Osteoblast (primary cell): ENCODE results near the gene ERICH6B. TPM values are rescaled to one million over a fixed set of nuclear protein-coding genes. Genes with fewer than 3 reads are reported as not detected.

Experiments
- DNase-seq: peaks from one replicate; pipeline ENCODE4 v3.0.0; 2011; ENCODE audit warnings: low spot score, mixed read lengths; ENCODE audit not compliant: insufficient read length; ENCODE audit errors: missing footprints
- H2AFZ ChIP-seq: 2 replicates; pipeline ENCODE4 v1.6.0; 2011; ENCODE audit warnings: mild to moderate bottlenecking, low read length
- H3K27ac ChIP-seq: 2 replicates; pipeline ENCODE4 v1.5.1; 2011; ENCODE audit warnings: mild to moderate bottlenecking, low read depth, low read length, moderate library complexity
- H3K27me3 ChIP-seq: 2 replicates; pipeline ENCODE4 v1.6.0; 2012; ENCODE audit warnings: mild to moderate bottlenecking, control low read depth, inconsistent platforms, low read length, moderate library complexity; ENCODE audit not compliant: insufficient read depth
- H3K36me3 ChIP-seq: 2 replicates; pipeline ENCODE4 v1.5.1; 2011; ENCODE audit warnings: mild to moderate bottlenecking, low read length, control low read depth, moderate library complexity; ENCODE audit not compliant: insufficient read depth
- H3K4me1 ChIP-seq: 2 replicates; pipeline ENCODE4 v1.5.1; 2011; ENCODE audit warnings: mild to moderate bottlenecking, low read length, control low read depth, moderate library complexity; ENCODE audit not compliant: insufficient read depth
- H3K4me2 ChIP-seq: 2 replicates; pipeline ENCODE4 v1.6.0; 2011; ENCODE audit warnings: mild to moderate bottlenecking, low read length; ENCODE audit not compliant: insufficient read depth
- H3K4me3 ChIP-seq: fragments of 200-600 bp; sonication (generic); 3 replicates; pipeline ENCODE4 v1.5.1; 2012; ENCODE audit warnings: mild to moderate bottlenecking, low read length, inconsistent platforms; ENCODE audit not compliant: insufficient read depth
- H3K79me2 ChIP-seq: 2 replicates; pipeline ENCODE4 v1.6.0; 2012; ENCODE audit warnings: mild to moderate bottlenecking, low read length, control low read depth, inconsistent platforms; ENCODE audit not compliant: insufficient read depth
- H3K9me3 ChIP-seq: 2 replicates; pipeline ENCODE4 v1.5.1; 2011; ENCODE audit warnings: low read depth, low read length, control low read depth
- H4K20me1 ChIP-seq: 2 replicates; pipeline ENCODE4 v1.6.0; 2012; ENCODE audit warnings: mild to moderate bottlenecking, low read length, control low read depth; ENCODE audit not compliant: insufficient read depth
- total RNA-seq: library from RNA; depleted of rRNA; stranded (reverse); fragments of >200 nt; gene quantifications from 2 replicates; pipeline ENCODE4 v1.2.3, GENCODE V29; 2012
- TF ChIP-seq, protein P1 (sequence below): IDR thresholded peaks from 2 replicates; pipeline ENCODE4 v1.5.1; 2011; ENCODE audit warnings: mild to moderate bottlenecking, low read depth, low read length, moderate library complexity; ENCODE audit errors: extremely low read depth

The ERICH6B gene
- total RNA-seq, 1 donor, result not detected

DNA sequence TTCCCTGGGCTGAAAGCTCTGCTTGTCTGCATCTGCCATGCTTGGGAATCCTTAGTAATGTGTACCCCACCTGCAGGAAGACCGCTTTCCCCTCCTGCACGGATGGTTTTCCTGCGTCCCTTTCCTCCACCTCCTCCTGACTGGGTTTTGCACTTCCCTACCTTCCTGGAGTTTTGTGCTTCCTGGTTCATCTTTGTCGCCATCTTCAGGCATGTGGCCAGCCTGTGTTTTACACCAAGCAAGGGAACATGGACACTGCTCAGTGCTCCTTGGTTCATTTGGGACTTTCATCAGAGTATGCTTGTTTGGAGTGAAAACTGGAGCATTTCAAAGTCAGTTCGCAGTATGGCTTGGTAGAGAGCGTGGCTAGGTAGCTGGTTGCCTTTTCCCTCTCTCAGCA is 30.7 kb downstream of the ERICH6B start:
- Histone ChIP-seq H3K27ac (no peak overlapping the region), H2AFZ (no peak overlapping the region), H3K27me3 (peaks cover 22% of the 10 kb centered on the region), H4K20me1 (no peaks in the 10 kb centered on the region), H3K9me3 (no peaks in the 10 kb centered on the region), H3K36me3 (no peaks in the 10 kb centered on the region), H3K4me2 (no peak overlapping the region), H3K79me2 (no peaks in the 10 kb centered on the region), H3K4me3 (no peak overlapping the region), H3K4me1 (no peaks in the 10 kb centered on the region)
- DNase-seq, result no peak
- TF ChIP-seq, protein P1, sequence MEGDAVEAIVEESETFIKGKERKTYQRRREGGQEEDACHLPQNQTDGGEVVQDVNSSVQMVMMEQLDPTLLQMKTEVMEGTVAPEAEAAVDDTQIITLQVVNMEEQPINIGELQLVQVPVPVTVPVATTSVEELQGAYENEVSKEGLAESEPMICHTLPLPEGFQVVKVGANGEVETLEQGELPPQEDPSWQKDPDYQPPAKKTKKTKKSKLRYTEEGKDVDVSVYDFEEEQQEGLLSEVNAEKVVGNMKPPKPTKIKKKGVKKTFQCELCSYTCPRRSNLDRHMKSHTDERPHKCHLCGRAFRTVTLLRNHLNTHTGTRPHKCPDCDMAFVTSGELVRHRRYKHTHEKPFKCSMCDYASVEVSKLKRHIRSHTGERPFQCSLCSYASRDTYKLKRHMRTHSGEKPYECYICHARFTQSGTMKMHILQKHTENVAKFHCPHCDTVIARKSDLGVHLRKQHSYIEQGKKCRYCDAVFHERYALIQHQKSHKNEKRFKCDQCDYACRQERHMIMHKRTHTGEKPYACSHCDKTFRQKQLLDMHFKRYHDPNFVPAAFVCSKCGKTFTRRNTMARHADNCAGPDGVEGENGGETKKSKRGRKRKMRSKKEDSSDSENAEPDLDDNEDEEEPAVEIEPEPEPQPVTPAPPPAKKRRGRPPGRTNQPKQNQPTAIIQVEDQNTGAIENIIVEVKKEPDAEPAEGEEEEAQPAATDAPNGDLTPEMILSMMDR, result no peak

- no peak overlapping the region for H3K4me2 ChIP-seq
- peaks cover 41% of the 10 kb centered on the region for H3K27me3 ChIP-seq
- TF ChIP-seq, protein P1, result no peak
Measured at GRCh38 chr13:45582408-45583076, 33.0 kb downstream of the ERICH6B start.

DNA sequence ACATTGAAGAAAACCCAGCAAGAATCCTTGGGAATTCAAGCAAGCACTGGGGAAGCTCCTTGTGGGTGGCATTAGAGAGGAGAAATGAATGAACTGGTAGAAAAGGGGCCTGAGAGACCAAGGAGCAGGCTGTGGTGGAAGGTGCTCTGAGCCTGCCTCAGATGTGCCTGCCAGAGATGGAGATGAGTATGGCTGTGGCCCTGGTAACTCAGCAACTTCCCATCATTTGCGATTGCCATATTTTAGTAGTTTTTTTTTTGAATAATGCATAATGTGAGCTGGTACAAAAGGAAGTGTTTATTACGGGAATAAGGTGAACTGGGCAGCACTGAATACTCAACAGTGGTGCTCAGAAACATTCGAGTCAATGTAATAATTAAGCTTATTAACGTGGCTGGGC is 39.1 kb downstream of the ERICH6B start:
- H3K27me3 ChIP-seq, result peaks cover 20% of the 10 kb centered on the region
- no peaks in the 10 kb centered on the region for H3K9me3 ChIP-seq
- no peak overlapping the region for H3K4me3 ChIP-seq
- H3K27ac ChIP-seq, result no peak overlapping the region
- no peaks in the 10 kb centered on the region for H4K20me1 ChIP-seq
- H3K79me2 ChIP-seq, result no peaks in the 10 kb centered on the region
- DNase-seq, result no peak
- H3K4me1 ChIP-seq, result no peaks in the 10 kb centered on the region
- H3K4me2 ChIP-seq, result no peak overlapping the region
- H2AFZ ChIP-seq, result no peak overlapping the region
- H3K36me3 ChIP-seq, result no peaks in the 10 kb centered on the region
- TF ChIP-seq, protein P1, result no peak

More at GRCh38 chr13:45582408-45583076, 33.0 kb downstream of the ERICH6B start:
- no peaks in the 10 kb centered on the region for H3K4me1 ChIP-seq
- no peaks in the 10 kb centered on the region for H3K79me2 ChIP-seq
- H3K36me3 ChIP-seq, result no peaks in the 10 kb centered on the region
- no peaks in the 10 kb centered on the region for H3K9me3 ChIP-seq
- DNase-seq, result no peak
- H3K4me3 ChIP-seq, result no peak overlapping the region
- no peak overlapping the region for H3K27ac ChIP-seq
- no peaks in the 10 kb centered on the region for H4K20me1 ChIP-seq
- H2AFZ ChIP-seq, result no peak overlapping the region

DNA sequence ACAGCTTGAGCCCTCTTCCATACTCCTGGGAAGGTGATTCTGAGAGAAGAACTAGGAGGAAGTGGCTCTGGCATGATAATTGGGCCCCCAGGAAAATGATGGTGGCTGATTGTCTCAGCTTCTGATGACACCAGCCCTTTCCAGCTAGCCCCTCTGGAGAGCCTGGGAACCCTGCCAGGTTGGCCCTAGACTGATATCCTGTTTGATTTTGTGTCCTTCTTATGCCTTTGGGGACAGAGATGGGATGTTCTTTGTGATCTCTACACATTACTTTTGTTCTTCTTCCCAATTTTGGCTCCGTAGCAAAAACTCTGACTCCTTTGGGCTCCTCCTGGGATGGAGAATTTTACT is 39.7 kb downstream of the ERICH6B start:
- DNase-seq, result no peak
- TF ChIP-seq, protein P1, result no peak
- Histone ChIP-seq H3K4me1 (no peaks in the 10 kb centered on the region), H3K27me3 (peaks cover 20% of the 10 kb centered on the region), H4K20me1 (no peaks in the 10 kb centered on the region), H3K36me3 (no peaks in the 10 kb centered on the region), H2AFZ (no peak overlapping the region), H3K27ac (no peak overlapping the region), H3K4me3 (no peak overlapping the region), H3K9me3 (no peaks in the 10 kb centered on the region), H3K4me2 (no peak overlapping the region), H3K79me2 (no peaks in the 10 kb centered on the region)
